Lower lobe of right lung (tissue), 2 donors: ENCODE measurements around the gene INPP5A. TPM values are rescaled to one million over a fixed set of nuclear protein-coding genes. Genes with fewer than 3 reads are reported as not detected.

Experiments
- ATAC-seq, 2 donors: fragments of 200-7000 bp; cut with Tn5 transposase; one replicate each; pipeline ENCODE4 v1.9.1; 2020 to 2022; ENCODE audit warnings: mild to moderate bottlenecking in 2 of 2, moderate library complexity in 2 of 2
- DNase-seq: peaks from one replicate; pipeline ENCODE4 v3.0.0-alpha.2; 2020
- H3K27ac ChIP-seq: fragments of 200-600 bp; one replicate; pipeline ENCODE4 v1.8.0; 2022
- H3K27me3 ChIP-seq: fragments of 200-600 bp; one replicate; pipeline ENCODE4 v1.8.0; 2022; ENCODE audit warnings: low read depth
- H3K36me3 ChIP-seq: fragments of 200-600 bp; one replicate; pipeline ENCODE4 v1.8.0; 2022; ENCODE audit warnings: mild to moderate bottlenecking
- H3K4me1 ChIP-seq: fragments of 200-600 bp; one replicate; pipeline ENCODE4 v1.8.0; 2022
- H3K4me3 ChIP-seq: fragments of 200-600 bp; one replicate; pipeline ENCODE4 v1.8.0; 2022; ENCODE audit warnings: mild to moderate bottlenecking
- H3K9me3 ChIP-seq: fragments of 200-600 bp; one replicate; pipeline ENCODE4 v1.8.0; 2022
- intact Hi-C: fragments of 100-400 bp; cut with DNase I; formaldehyde crosslinking; loops from one replicate; pipeline ENCODE4 v1.11.0; 2022
- total RNA-seq: library from RNA; stranded (reverse); fragmentation: NEBNext Ultra II Directional; extraction: Animal tissue kit (Norgen Biotek cat#: 25700); gene quantifications from one replicate; pipeline ENCODE4 v1.2.1, GENCODE V29; 2021
- TF ChIP-seq, protein P1 (sequence below): fragments of 200-600 bp; IDR thresholded peaks from one replicate; pipeline ENCODE4 v1.8.0; 2022; ENCODE audit warnings: antibody characterized with exemption, mild to moderate bottlenecking
- donor health status: DM: no; HTN: yes; CAD: no; lungs with severe emphysema.

The INPP5A gene
- total RNA-seq, 1 donor from 2014 or later, result 34.1 TPM

GRCh38 chr10:132649651-132650360 lies 112.2 kb downstream of the INPP5A start:
- DNase-seq, result peak; percentile 24

DNA sequence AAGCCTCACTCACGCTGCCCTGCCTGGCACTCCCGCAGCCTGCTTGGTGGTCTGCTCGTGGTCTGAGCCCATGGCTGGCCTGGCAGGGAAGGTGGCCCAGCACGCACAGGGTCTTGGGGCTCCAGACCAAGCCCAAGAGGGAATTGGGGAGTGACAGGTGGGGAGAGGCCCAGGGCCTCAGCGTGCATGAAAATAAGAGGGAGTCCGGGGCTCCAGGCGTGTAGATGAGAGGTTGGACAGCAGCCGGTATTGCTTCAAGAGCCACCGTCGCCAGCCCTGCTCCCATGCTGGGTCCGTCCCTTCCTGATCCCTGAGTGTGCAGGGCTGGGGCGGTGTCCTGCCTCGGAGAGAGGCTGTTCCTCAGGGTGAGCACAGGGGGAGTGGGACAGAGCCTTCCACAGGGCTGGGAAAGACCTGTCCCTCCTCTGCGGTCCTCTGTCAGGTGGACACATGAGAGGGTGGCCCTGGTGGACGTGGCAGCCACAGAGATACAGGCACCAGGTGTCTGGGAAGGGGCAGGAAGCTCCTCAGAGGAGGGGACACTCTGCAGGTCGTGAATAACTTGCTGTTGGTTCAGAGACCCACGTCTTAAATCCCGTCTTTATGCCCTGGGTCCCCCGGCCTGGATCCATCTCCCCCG lies 113.1 kb downstream of the INPP5A start:
- intact Hi-C loops, result no loop called here
- DNase-seq, result peak; percentile 24
- H3K4me1 ChIP-seq, result no peaks in the 10 kb centered on the region

More at GRCh38 chr10:132649651-132650360, 112.2 kb downstream of the INPP5A start:
- H3K4me3 ChIP-seq, result no peak overlapping the region
- intact Hi-C loops, result no loop called here
- no peaks in the 10 kb centered on the region for H3K4me1 ChIP-seq
- no peak for ATAC-seq
- TF ChIP-seq, protein P1, sequence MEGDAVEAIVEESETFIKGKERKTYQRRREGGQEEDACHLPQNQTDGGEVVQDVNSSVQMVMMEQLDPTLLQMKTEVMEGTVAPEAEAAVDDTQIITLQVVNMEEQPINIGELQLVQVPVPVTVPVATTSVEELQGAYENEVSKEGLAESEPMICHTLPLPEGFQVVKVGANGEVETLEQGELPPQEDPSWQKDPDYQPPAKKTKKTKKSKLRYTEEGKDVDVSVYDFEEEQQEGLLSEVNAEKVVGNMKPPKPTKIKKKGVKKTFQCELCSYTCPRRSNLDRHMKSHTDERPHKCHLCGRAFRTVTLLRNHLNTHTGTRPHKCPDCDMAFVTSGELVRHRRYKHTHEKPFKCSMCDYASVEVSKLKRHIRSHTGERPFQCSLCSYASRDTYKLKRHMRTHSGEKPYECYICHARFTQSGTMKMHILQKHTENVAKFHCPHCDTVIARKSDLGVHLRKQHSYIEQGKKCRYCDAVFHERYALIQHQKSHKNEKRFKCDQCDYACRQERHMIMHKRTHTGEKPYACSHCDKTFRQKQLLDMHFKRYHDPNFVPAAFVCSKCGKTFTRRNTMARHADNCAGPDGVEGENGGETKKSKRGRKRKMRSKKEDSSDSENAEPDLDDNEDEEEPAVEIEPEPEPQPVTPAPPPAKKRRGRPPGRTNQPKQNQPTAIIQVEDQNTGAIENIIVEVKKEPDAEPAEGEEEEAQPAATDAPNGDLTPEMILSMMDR, result no peak
- H3K27me3 ChIP-seq, result no peaks in the 10 kb centered on the region
- H3K36me3 ChIP-seq, result peaks cover 24% of the 10 kb centered on the region
- H3K27ac ChIP-seq, result no peak overlapping the region
- H3K9me3 ChIP-seq, result no peaks in the 10 kb centered on the region

DNA sequence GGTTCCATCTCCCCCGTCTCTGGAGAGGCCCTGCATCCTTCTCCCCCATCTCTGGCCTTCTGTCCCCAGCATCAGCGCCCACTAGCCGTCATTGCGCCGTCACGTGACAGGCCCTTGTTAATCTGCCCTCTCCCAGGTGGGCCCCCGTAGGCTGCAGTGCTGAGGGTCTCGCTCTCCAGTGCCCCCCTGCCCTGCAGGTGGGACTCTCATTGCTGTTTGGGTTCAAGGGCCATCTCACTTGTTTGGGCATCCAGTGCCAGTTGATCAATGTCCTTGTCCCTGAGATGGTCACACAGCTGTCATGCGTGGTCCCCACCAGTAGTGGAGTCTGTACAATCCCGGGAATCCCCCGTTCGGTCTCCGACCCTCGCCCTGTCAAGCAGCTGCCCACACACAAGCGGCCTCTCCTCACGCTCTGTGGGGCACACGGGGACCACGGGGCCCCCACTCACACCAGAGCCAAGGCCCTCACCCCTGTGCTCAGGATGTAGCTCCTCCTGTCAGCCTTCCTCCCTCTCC lies 114.0 kb downstream of the INPP5A start:
- Histone ChIP-seq H3K36me3 (peaks cover 33% of the 10 kb centered on the region), H3K4me1 (no peaks in the 10 kb centered on the region), H3K27ac (no peak overlapping the region), H3K9me3 (no peaks in the 10 kb centered on the region), H3K27me3 (no peaks in the 10 kb centered on the region), H3K4me3 (no peak overlapping the region)
- peak; percentile 30 for DNase-seq
- TF ChIP-seq, protein P1, result no peak
- ATAC-seq, result no peak
- intact Hi-C loops, result no loop called here

More for the DNA sequence above, 113.1 kb downstream of the INPP5A start:
- no peaks in the 10 kb centered on the region for H3K27me3 ChIP-seq
- no peak overlapping the region for H3K4me3 ChIP-seq
- H3K36me3 ChIP-seq, result peaks cover 31% of the 10 kb centered on the region
- H3K27ac ChIP-seq, result no peak overlapping the region
- TF ChIP-seq, protein P1, result no peak
- H3K9me3 ChIP-seq, result no peaks in the 10 kb centered on the region
- ATAC-seq, result no peak

DNA sequence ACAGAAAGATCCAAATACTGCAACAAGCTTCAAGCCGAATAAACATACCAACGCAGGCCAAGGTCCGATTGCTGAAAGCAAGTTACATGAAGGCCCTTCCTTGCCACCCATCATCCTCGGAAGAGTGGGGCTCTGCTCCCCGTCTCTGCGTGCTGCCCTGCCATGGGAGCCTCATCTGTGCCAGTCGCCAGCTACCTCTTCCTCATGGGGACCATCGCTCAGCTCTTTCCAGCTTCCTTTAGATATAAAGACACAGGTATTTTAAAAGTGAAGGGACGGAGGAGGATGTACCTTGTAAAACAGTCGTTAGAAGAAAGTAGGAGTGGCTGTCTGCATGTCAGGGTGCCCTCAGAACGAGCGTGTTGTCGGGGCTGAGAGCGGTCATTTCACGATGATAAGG lies 114.9 kb downstream of the INPP5A start:
- ATAC-seq (no peak), DNase-seq (peak; percentile 20)
- intact Hi-C loops, result no loop called here
- TF ChIP-seq, protein P1, result no peak
- H3K36me3 ChIP-seq, result peaks cover 33% of the 10 kb centered on the region
- H3K4me1 ChIP-seq, result no peaks in the 10 kb centered on the region
- H3K27ac ChIP-seq, result no peak overlapping the region
- H3K27me3 ChIP-seq, result no peaks in the 10 kb centered on the region
- no peak overlapping the region for H3K4me3 ChIP-seq
- no peaks in the 10 kb centered on the region for H3K9me3 ChIP-seq

DNA sequence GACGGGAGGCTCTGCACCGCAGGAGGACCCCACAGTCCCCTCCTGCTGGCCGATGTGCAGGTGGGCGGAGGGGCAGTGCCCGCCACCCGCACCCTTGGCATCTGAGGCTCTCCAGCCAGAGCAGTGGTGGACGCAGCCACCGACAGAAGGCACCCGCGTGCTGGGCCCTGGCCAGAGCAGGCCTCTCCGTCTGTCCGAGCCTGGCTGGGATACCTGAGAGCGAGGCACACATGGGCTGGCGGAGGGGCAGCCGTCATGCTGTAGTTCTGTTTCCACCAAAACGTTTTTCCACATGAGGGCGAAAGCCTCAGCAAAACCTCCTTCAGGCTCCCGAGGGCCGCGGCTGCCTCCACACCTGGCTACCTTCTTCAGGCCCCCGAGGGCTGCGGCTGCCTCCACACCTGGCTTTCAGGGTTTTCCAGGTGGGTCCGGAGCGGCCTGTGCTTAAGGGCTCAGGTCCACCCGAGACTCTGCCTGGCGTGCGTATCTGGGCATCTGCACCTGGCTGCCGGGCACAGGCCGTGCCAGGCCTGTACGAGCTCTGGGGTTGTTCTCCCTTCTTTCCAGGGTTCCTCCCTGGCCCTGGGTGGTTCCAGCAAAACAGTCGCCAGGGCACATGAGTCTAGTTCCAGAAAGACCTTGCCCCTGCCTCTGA lies 115.5 kb downstream of the INPP5A start:
- H3K27ac ChIP-seq, result no peak overlapping the region
- H3K9me3 ChIP-seq, result no peaks in the 10 kb centered on the region
- H3K4me1 ChIP-seq, result no peaks in the 10 kb centered on the region
- no peak overlapping the region for H3K4me3 ChIP-seq
- ATAC-seq, result no peak
- H3K27me3 ChIP-seq, result no peaks in the 10 kb centered on the region
- DNase-seq, result peak; percentile 37
- TF ChIP-seq, protein P1, result no peak
- intact Hi-C loops, result no loop called here
- H3K36me3 ChIP-seq, result peaks cover 33% of the 10 kb centered on the region
